HCT116 (cell line): ENCODE results near the gene RABGEF1.
"Not testable (repeated sequence)": the region's sequence is repeated elsewhere in the genome, so short reads cannot be mapped to it uniquely, and the experiment has no call there.

ENCODE experiments used
- CTCF ChIP-seq, 3 experiments: fragments of 200-600 bp in 1 of 3; sonication (generic) in 1 of 3; IDR thresholded peaks in 2 of 3; conservative IDR thresholded peaks in 1 of 3; 2 replicates each; pipeline ENCODE4 v1.5.1; 2012 to 2017; ENCODE audit warnings: low read depth in 2 of 3, low read length in 2 of 3, antibody characterized with exemption in 1 of 3, borderline replicate concordance in 1 of 3, control low read depth in 1 of 3, mild to moderate bottlenecking in 1 of 3, mixed read lengths in 1 of 3, mixed run types in 1 of 3, moderate library complexity in 1 of 3; ENCODE audit not compliant: insufficient read depth in 1 of 3
- ZNF274 ChIP-seq: fragments of 200-500 bp; sonication (Bioruptor generic); IDR thresholded peaks from 2 replicates; pipeline ENCODE4 v1.6.1; 2014; ENCODE audit warnings: mild to moderate bottlenecking, low read depth, low read length, inconsistent platforms

GRCh38 chr7:66695417-66695816, 45.1 kb upstream of the RABGEF1 start:
- TF ChIP-seq ZNF274; CTCF (IDR thresholded peaks at IDR 0.05 in 2 of 3, conservative IDR thresholded peaks at IDR 0.05 in 1 of 3; ENCODE audit: borderline replicate concordance in 1 of 3, insufficient read depth in 1 of 3, low read depth in 2 of 3, low read length in 2 of 3): not testable (repeated sequence)
